Measurements from ENCODE around the gene CTDNEP1. TPM values are rescaled to one million over a fixed set of nuclear protein-coding genes. Genes with fewer than 3 reads are reported as not detected.

Gene CTDNEP1
- total RNA-seq, 4 donors from 2014 or later: 33.8 to 66.3 (median 52.5) TPM

GRCh38 chr17:7205561-7205960 lies 46.0 kb downstream of the CTDNEP1 start:
- Histone ChIP-seq H3K36me3 (peaks cover 0 to 34% of the 10 kb centered on the region in 2 donors), H3K27ac (peak overlapping the region; percentile 30 to 84 (median 72)), H3K27me3 (no peaks in the 10 kb centered on the region), H3K4me1 (peaks cover 0 to 49% (median 3%) of the 10 kb centered on the region in 3 donors), H3K4me3 (peak overlapping the region; percentile 57 to 59), H3K9me3 (no peaks in the 10 kb centered on the region)
- ATAC-seq: no peak
- 33 to 48% methylated on average over 3 to 15 of the region's 15 CpGs for WGBS, 2 donors (ENCODE audit: low coverage in 1 of 2)
- TF ChIP-seq POLR2A (IDR thresholded peaks at IDR 0.05) (no peak), EP300 (IDR thresholded peaks at IDR 0.05) (no peak), CTCF (IDR thresholded peaks at IDR 0.05) (no peak), POLR2AphosphoS5 (IDR thresholded peaks at IDR 0.05) (no peak)

GRCh38 chr17:7204828-7205461 lies 46.6 kb downstream of the CTDNEP1 start:
- H3K4me1 ChIP-seq: peaks cover 0 to 49% (median 3%) of the 10 kb centered on the region in 3 donors
- no peaks in the 10 kb centered on the region for H3K27me3 ChIP-seq
- no peak for TF ChIP-seq EP300 (IDR thresholded peaks at IDR 0.05)
- peak in 1 of 2 donors; percentile 9 for TF ChIP-seq POLR2A (IDR thresholded peaks at IDR 0.05)
- peak; percentile 27 for TF ChIP-seq POLR2AphosphoS5 (IDR thresholded peaks at IDR 0.05)
- 0% methylated on average over 2 to 20 of the region's 34 CpGs for WGBS, 2 donors (ENCODE audit: low coverage in 1 of 2)
- H3K27ac ChIP-seq: peak overlapping the region; percentile 30 to 84 (median 72)
- no peaks in the 10 kb centered on the region for H3K9me3 ChIP-seq
- peak overlapping the region; percentile 57 to 59 for H3K4me3 ChIP-seq
- H3K36me3 ChIP-seq: peaks cover 0 to 40% of the 10 kb centered on the region in 2 donors
- peak; percentile 95 for ATAC-seq

- ATAC-seq: no peak
- TF ChIP-seq CTCF (IDR thresholded peaks at IDR 0.05): no peak
- TF ChIP-seq POLR2A (IDR thresholded peaks at IDR 0.05): no peak
- no peak for TF ChIP-seq POLR2AphosphoS5 (IDR thresholded peaks at IDR 0.05)
- no peak for TF ChIP-seq EP300 (IDR thresholded peaks at IDR 0.05)
- Histone ChIP-seq H3K4me1 (peaks cover 0 to 49% (median 3%) of the 10 kb centered on the region in 3 donors), H3K9me3 (no peaks in the 10 kb centered on the region), H3K36me3 (peaks cover 0 to 41% of the 10 kb centered on the region in 2 donors), H3K27me3 (no peaks in the 10 kb centered on the region), H3K4me3 (peak overlapping the region; percentile 57 to 59), H3K27ac (peak overlapping the region in 3 of 4 donors; percentile 71 to 84 (median 72))
- WGBS, 2 donors (ENCODE audit: low coverage in 1 of 2): 10 to 36% methylated on average over 2 to 6 of the region's 15 CpGs
Measured at GRCh38 chr17:7204336-7204735, 47.2 kb downstream of the CTDNEP1 start.

- H3K27me3 ChIP-seq: no peaks in the 10 kb centered on the region
- no peak overlapping the region for H3K4me3 ChIP-seq
- TF ChIP-seq CTCF (IDR thresholded peaks at IDR 0.05): no peak
- TF ChIP-seq EP300 (IDR thresholded peaks at IDR 0.05): no peak
- no peak for TF ChIP-seq POLR2A (IDR thresholded peaks at IDR 0.05)
- TF ChIP-seq POLR2AphosphoS5 (IDR thresholded peaks at IDR 0.05): no peak
- peaks cover 0 to 49% of the 10 kb centered on the region in 2 donors for H3K36me3 ChIP-seq
- no peaks in the 10 kb centered on the region for H3K9me3 ChIP-seq
- no peak for ATAC-seq
- peak overlapping the region in 1 of 4 donors; percentile 84 for H3K27ac ChIP-seq
- WGBS, 2 donors (ENCODE audit: low coverage in 1 of 2): 94% methylated on average over 3 of the region's 16 CpGs; no CpG with 5 or more reads in 1 of the 2 donors
- H3K4me1 ChIP-seq: peaks cover 0 to 48% (median 3%) of the 10 kb centered on the region in 3 donors
Measured at GRCh38 chr17:7203391-7203790, 48.1 kb downstream of the CTDNEP1 start.

- Histone ChIP-seq H3K4me1 (no peaks in the 10 kb centered on the region), H3K27ac (no peak overlapping the region), H3K27me3 (no peaks in the 10 kb centered on the region), H3K36me3 (peaks cover 0 to 85% of the 10 kb centered on the region in 2 donors), H3K9me3 (no peaks in the 10 kb centered on the region), H3K4me3 (no peak overlapping the region)
- WGBS, 2 donors (ENCODE audit: low coverage in 1 of 2): 82 to 84% methylated on average over 3 to 4 of the region's 22 CpGs
- no peak for ATAC-seq
- TF ChIP-seq POLR2AphosphoS5 (IDR thresholded peaks at IDR 0.05) (no peak), CTCF (IDR thresholded peaks at IDR 0.05) (no peak), POLR2A (IDR thresholded peaks at IDR 0.05) (no peak), EP300 (IDR thresholded peaks at IDR 0.05) (no peak)
Measured at GRCh38 chr17:7196651-7197401, 54.7 kb downstream of the CTDNEP1 start.
